ENCODE data around the gene MDN1. TPM values are rescaled to one million over a fixed set of nuclear protein-coding genes. Genes with fewer than 3 reads are reported as not detected.

The MDN1 gene
- total RNA-seq, 1 donor from 2014 or later, result 16.8 TPM

GRCh38 chr6:89695667-89696066 is 123.9 kb downstream of the MDN1 start:
- TF ChIP-seq, protein P1, sequence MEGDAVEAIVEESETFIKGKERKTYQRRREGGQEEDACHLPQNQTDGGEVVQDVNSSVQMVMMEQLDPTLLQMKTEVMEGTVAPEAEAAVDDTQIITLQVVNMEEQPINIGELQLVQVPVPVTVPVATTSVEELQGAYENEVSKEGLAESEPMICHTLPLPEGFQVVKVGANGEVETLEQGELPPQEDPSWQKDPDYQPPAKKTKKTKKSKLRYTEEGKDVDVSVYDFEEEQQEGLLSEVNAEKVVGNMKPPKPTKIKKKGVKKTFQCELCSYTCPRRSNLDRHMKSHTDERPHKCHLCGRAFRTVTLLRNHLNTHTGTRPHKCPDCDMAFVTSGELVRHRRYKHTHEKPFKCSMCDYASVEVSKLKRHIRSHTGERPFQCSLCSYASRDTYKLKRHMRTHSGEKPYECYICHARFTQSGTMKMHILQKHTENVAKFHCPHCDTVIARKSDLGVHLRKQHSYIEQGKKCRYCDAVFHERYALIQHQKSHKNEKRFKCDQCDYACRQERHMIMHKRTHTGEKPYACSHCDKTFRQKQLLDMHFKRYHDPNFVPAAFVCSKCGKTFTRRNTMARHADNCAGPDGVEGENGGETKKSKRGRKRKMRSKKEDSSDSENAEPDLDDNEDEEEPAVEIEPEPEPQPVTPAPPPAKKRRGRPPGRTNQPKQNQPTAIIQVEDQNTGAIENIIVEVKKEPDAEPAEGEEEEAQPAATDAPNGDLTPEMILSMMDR (IDR thresholded peaks at IDR 0.05; ENCODE audit: insufficient read depth, low read length, severe bottlenecking), result no peak
- Histone ChIP-seq H3K4me3 (ENCODE audit: low read depth, low read length) (no peak overlapping the region), H3K27me3 (ENCODE audit: control insufficient read depth, insufficient read depth, low read length) (no peaks in the 10 kb centered on the region), H3K36me3 (ENCODE audit: control insufficient read depth, insufficient read depth, low read length) (peaks cover 15% of the 10 kb centered on the region)
- no peak for DNase-seq (ENCODE audit: low read depth)
- no peak for FAIRE-seq

- DNase-seq (ENCODE audit: low read depth) (no peak), FAIRE-seq (no peak)
- Histone ChIP-seq H3K4me3 (ENCODE audit: low read depth, low read length) (no peak overlapping the region), H3K27me3 (ENCODE audit: control insufficient read depth, insufficient read depth, low read length) (no peaks in the 10 kb centered on the region), H3K36me3 (ENCODE audit: control insufficient read depth, insufficient read depth, low read length) (peaks cover 19% of the 10 kb centered on the region)
- TF ChIP-seq, protein P1 (IDR thresholded peaks at IDR 0.05; ENCODE audit: insufficient read depth, low read length, severe bottlenecking), result no peak
These were observed 125.2 kb downstream of the MDN1 start for GRCh38 chr6:89694428-89694827.

DNA sequence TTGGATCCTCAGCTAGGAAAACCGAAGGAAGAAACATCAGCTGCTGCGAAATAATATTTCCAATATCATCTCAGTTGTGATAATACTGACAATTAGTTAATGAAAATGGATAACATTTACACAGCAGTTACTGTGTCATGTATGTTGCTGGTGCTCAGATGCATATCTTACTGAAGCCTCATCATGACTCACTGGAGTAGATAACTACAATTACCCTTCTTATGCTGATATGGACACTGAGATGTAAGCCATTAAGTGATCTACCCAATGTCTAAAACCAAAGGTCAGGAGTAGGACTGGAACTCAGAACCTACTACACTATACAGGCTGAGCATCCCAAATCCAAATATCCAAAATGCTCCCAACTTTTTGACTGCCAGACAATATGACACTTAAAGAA is 126.4 kb downstream of the MDN1 start:
- Histone ChIP-seq H3K27me3 (ENCODE audit: control insufficient read depth, insufficient read depth, low read length) (no peaks in the 10 kb centered on the region), H3K36me3 (ENCODE audit: control insufficient read depth, insufficient read depth, low read length) (peaks cover 18% of the 10 kb centered on the region), H3K4me3 (ENCODE audit: low read depth, low read length) (no peak overlapping the region)
- DNase-seq (ENCODE audit: low read depth) (peak; percentile 4), FAIRE-seq (no peak)
- TF ChIP-seq, protein P1 (IDR thresholded peaks at IDR 0.05; ENCODE audit: insufficient read depth, low read length, severe bottlenecking), result no peak

DNA sequence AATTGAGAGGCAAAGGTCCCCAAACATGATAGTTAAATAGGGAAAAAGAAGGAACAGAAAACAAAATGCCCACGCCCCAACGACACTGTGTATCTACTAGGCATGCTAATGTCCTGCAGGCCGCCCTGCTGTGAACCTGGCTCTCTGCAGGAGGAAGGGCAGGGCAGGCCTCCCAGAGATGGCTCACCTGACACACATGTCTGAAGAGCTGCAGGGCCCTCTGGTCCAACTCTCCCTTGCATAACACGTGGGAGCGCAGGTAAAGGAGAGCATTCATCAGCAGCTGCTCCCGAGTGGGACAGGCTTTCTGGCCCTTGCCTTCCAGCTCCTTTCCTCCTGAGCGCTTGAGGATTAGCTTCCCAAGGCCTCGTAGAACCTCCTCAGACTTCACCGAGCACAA is 127.3 kb downstream of the MDN1 start:
- DNase-seq (ENCODE audit: low read depth), result no peak
- Histone ChIP-seq H3K36me3 (ENCODE audit: control insufficient read depth, insufficient read depth, low read length) (peaks cover 24% of the 10 kb centered on the region), H3K4me3 (ENCODE audit: low read depth, low read length) (no peak overlapping the region), H3K27me3 (ENCODE audit: control insufficient read depth, insufficient read depth, low read length) (no peaks in the 10 kb centered on the region)
- TF ChIP-seq, protein P1 (IDR thresholded peaks at IDR 0.05; ENCODE audit: insufficient read depth, low read length, severe bottlenecking), result no peak
- FAIRE-seq, result no peak

DNA sequence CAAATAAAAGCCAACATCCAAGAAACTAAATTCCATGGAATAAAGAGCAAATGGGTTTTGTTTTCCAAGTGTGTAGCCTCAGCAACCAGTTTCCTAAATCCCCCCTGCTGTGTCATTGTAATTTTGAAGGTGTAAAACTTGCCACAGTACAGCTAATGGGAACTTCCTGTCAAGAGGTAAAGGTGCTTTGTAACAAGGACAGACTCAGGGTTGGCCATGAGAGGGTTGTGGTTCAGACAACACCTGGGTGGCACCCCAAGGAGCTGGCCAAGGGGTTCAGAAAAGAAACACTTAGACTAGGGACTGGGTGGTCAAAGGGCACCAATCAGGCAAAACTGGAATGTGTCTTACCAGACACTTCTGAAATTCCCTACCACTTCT is 128.7 kb downstream of the MDN1 start:
- H3K4me3 ChIP-seq (ENCODE audit: low read depth, low read length), result no peak overlapping the region
- peaks cover 22% of the 10 kb centered on the region for H3K36me3 ChIP-seq (ENCODE audit: control insufficient read depth, insufficient read depth, low read length)
- TF ChIP-seq, protein P1 (IDR thresholded peaks at IDR 0.05; ENCODE audit: insufficient read depth, low read length, severe bottlenecking), result no peak
- FAIRE-seq, result no peak
- H3K27me3 ChIP-seq (ENCODE audit: control insufficient read depth, insufficient read depth, low read length), result no peaks in the 10 kb centered on the region
- DNase-seq (ENCODE audit: low read depth), result no peak

GRCh38 chr6:89689732-89690131 is 129.9 kb downstream of the MDN1 start:
- DNase-seq (ENCODE audit: low read depth) (no peak), FAIRE-seq (no peak)
- H3K36me3 ChIP-seq (ENCODE audit: control insufficient read depth, insufficient read depth, low read length), result peaks cover 23% of the 10 kb centered on the region
- H3K27me3 ChIP-seq (ENCODE audit: control insufficient read depth, insufficient read depth, low read length), result no peaks in the 10 kb centered on the region
- TF ChIP-seq, protein P1 (IDR thresholded peaks at IDR 0.05; ENCODE audit: insufficient read depth, low read length, severe bottlenecking), result no peak
- H3K4me3 ChIP-seq (ENCODE audit: low read depth, low read length), result no peak overlapping the region
